Measurements from ENCODE around the gene FXYD4.

FXYD4 gene

DNA sequence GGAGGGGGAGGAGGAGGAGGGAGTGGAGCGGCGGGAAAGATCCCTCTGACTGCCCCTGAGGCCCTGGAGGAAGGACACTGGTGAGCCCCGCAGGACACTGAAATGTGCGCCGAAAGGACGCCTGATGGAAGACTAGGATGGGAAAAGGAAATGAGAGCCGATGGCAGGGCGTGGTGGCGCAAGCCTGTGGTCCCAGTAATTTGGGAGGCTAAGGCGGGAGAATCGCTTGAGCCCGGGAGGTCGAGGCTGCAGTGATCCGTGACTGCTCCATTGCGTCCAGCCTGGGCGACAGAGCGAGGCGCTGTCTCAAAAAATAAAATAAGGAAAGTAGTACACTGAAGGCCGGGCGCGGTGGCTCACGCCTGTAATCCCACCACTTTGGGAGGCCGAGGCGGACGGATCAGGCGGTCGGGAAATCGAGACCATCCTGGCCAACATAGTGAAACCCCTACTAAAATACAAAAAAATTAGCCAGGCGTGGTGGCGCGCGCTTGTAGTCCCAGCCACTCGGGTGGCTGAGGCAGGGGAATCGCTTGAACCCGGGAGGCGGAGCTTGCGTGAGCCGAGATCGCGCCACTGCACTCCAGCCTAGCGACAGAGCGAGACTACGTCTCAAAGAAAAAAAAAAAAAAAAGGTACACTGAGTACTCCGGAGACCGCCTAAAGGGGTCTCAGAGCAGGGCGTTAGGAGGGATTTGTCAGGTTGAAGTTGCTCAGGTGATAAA is 38.1 kb downstream of the FXYD4 start:
- H3K4me3 ChIP-seq (ENCODE audit: low read depth, low read length) = peak overlapping the region; percentile 85
- DNase-seq (ENCODE audit: low read depth) = no peak
- TF ChIP-seq, protein P1, sequence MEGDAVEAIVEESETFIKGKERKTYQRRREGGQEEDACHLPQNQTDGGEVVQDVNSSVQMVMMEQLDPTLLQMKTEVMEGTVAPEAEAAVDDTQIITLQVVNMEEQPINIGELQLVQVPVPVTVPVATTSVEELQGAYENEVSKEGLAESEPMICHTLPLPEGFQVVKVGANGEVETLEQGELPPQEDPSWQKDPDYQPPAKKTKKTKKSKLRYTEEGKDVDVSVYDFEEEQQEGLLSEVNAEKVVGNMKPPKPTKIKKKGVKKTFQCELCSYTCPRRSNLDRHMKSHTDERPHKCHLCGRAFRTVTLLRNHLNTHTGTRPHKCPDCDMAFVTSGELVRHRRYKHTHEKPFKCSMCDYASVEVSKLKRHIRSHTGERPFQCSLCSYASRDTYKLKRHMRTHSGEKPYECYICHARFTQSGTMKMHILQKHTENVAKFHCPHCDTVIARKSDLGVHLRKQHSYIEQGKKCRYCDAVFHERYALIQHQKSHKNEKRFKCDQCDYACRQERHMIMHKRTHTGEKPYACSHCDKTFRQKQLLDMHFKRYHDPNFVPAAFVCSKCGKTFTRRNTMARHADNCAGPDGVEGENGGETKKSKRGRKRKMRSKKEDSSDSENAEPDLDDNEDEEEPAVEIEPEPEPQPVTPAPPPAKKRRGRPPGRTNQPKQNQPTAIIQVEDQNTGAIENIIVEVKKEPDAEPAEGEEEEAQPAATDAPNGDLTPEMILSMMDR (conservative IDR thresholded peaks at IDR 0.05; ENCODE audit: low read depth, low read length) = no peak

DNA sequence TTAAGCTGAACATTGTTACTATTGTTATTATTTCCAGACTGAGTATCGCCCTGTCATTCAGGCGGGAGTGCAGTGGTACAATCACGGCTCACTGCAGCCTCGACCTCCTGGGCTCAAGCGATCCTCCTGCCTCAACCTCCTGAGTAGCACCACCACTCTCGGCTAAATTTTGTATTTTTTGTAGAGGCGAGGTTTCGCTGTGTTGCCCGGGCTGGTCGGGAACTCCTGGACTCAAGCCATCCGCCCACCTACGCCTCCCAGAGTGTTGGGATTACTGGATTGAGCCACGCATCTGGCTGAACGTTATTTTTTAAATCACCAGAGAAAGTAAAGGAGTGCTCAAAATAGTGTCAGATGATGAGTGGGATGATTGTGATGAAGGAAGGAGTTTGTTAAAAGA is 38.9 kb downstream of the FXYD4 start:
- TF ChIP-seq, protein P1 (conservative IDR thresholded peaks at IDR 0.05; ENCODE audit: low read depth, low read length) = no peak
- DNase-seq (ENCODE audit: low read depth) = no peak
- H3K4me3 ChIP-seq (ENCODE audit: low read depth, low read length) = no peak overlapping the region

- TF ChIP-seq, protein P1 (conservative IDR thresholded peaks at IDR 0.05; ENCODE audit: low read depth, low read length) = no peak
- no peak overlapping the region for H3K4me3 ChIP-seq (ENCODE audit: low read depth, low read length)
- DNase-seq (ENCODE audit: low read depth) = no peak
Measured at GRCh38 chr10:43411536-43411935, 40.1 kb downstream of the FXYD4 start.

DNA sequence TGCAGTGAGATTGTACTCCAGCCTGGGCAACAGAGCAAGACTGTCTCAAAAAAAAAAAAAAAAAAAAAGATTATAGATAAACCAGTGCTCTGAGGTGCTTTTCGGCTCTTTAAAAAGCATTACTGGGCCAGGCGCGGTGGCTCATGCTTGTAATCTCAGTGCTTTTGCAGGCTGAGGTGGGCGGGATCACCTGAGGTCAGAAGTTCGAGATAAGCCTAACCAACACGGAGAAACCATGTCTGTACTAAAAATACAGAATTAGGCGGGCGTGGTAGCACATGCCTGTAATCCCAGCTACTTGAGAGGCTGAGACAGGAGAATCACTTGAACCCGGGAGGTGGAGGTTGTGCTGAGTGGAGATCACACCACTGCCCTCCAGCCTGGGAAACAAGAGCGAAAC is 44.1 kb downstream of the FXYD4 start:
- no peak for DNase-seq (ENCODE audit: low read depth)
- TF ChIP-seq, protein P1 (conservative IDR thresholded peaks at IDR 0.05; ENCODE audit: low read depth, low read length) = no peak

DNA sequence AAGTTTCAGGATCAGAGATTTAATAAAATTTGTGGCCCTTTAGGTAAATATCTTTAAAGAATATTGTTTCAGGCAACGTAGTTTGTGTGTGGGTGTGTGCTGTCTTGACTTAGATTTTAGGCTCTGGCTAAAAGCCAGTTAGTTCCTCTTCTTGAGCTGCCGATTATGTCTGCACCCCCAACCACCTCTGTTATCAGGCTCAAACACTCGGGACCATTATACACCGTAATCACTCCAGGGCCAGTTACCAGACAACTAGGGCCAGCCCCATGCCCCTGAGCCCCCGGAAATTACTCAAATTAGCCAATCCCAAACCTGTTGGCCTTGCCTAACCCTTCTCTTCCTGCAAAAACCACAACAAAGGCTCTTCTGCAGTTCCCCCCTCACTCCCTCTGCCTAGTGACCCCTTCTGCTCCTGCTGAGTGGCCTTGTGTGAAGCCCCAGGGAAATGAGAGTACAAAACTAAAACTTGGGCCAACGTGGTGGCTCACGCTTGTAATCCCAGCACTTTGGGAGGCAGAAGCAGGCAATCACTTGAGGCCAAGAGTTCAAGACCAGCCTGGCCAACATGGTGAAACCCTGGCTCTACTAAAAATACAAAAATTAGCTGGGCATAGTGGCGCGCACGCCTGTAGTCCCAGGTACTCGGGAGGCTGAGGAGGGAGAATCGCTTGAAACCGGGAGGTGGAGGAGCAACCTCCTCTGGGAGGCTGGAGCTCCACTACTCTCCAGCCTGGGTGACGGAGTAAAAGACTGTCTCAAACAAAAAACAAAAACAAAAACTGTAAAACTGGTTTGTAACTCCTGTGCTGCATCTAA is 46.7 kb downstream of the FXYD4 start:
- TF ChIP-seq, protein P1 (conservative IDR thresholded peaks at IDR 0.05; ENCODE audit: low read depth, low read length) = no peak
- no peak overlapping the region for H3K4me3 ChIP-seq (ENCODE audit: low read depth, low read length)
- DNase-seq (ENCODE audit: low read depth) = no peak

More for the DNA sequence above, 44.1 kb downstream of the FXYD4 start:
- no peak overlapping the region for H3K4me3 ChIP-seq (ENCODE audit: low read depth, low read length)

GRCh38 chr10:43419997-43420368 is 48.5 kb downstream of the FXYD4 start:
- peak overlapping the region; percentile 61 for H3K4me3 ChIP-seq (ENCODE audit: low read depth, low read length)
- TF ChIP-seq, protein P1 (conservative IDR thresholded peaks at IDR 0.05; ENCODE audit: low read depth, low read length) = no peak
- DNase-seq (ENCODE audit: low read depth) = no peak
